VCaP (cell line): ENCODE measurements around the gene RAB1A.
A peak's percentile ranks its signal among the peaks of the same experiment; 100 is the strongest.

ENCODE experiments used
- H3K27ac ChIP-seq: fragments of 450-650 bp; 2 replicates; pipeline ENCODE4 v1.5.1; 2017
- TF ChIP-seq, protein P1 (sequence below): fragments of 450-650 bp; conservative IDR thresholded peaks from 2 replicates; pipeline ENCODE4 v1.5.1; 2017; ENCODE audit warnings: mild to moderate bottlenecking, moderate library complexity

The RAB1A gene

DNA sequence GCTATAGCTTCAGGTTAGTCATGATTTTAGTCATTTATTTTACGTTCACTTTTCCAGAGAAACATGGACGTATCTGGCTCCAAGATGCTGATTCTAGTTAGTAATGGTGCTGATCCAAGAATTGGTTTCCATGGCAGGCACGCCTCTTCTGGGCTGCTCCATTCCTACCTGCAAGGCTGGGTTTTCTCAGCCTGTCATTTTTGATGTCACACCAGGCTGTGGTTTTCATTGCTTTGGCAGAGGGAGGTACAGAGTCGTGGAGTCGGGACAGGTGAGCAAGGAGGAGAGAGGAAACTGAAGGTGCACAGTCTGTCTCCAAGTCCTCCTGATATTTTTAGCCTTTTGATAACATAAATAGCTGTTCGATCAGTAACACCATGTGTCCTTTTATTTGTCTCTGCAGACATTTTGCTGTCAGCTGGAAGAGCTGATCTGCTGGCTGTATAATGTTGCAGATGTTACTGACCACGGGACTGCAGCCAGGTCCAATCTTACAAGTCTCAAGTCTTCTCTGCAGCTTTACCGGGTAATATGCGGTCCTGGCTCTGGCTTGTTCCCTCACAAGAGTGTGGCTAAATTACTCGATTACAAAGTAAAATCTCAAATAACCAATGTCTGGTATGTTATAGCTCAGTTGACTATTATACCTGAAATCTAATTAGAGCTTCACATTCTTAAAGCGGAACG is 55.9 kb downstream of the RAB1A start:
- TF ChIP-seq, protein P1, sequence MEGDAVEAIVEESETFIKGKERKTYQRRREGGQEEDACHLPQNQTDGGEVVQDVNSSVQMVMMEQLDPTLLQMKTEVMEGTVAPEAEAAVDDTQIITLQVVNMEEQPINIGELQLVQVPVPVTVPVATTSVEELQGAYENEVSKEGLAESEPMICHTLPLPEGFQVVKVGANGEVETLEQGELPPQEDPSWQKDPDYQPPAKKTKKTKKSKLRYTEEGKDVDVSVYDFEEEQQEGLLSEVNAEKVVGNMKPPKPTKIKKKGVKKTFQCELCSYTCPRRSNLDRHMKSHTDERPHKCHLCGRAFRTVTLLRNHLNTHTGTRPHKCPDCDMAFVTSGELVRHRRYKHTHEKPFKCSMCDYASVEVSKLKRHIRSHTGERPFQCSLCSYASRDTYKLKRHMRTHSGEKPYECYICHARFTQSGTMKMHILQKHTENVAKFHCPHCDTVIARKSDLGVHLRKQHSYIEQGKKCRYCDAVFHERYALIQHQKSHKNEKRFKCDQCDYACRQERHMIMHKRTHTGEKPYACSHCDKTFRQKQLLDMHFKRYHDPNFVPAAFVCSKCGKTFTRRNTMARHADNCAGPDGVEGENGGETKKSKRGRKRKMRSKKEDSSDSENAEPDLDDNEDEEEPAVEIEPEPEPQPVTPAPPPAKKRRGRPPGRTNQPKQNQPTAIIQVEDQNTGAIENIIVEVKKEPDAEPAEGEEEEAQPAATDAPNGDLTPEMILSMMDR: no peak
- H3K27ac ChIP-seq: no peak overlapping the region

DNA sequence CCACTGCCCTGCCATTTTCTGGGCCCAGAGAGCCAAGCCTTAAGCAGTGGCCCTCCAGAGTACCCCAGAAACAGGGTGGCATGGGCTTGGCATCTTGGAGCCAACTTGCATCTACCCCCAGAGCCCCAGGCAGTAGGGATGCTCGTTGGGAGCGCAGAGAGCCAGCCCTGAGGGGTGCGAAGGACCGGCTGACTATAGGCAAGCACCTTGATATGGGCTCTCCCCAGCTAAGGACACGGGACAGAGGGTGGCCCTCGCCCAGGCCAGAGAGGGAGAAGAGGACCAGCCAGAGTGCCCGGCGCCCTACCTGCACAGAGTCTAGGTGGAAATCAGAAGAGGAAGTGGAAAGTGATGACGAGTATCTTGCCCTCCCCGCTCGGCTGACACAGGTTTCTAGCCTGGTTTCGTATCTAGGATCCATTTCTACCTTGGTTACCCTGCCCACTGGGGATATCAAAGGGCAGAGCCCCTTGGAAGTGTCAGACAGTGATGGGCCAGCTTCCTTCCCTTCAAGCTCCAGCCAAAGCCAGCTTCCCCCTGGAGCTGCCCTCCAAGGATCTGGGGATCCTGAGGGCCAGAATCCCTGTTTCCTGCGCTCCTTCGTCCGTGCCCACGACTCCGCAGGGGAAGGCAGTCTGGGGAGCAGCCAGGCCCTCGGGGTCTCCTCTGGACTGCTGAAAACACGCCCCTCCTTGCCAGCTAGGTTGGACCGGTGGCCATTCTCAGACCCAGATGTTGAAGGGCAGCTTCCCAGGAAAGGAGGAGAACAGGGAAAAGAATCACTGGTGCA is 57.5 kb downstream of the RAB1A start:
- TF ChIP-seq, protein P1: no peak
- H3K27ac ChIP-seq: peak overlapping the region; percentile 44

DNA sequence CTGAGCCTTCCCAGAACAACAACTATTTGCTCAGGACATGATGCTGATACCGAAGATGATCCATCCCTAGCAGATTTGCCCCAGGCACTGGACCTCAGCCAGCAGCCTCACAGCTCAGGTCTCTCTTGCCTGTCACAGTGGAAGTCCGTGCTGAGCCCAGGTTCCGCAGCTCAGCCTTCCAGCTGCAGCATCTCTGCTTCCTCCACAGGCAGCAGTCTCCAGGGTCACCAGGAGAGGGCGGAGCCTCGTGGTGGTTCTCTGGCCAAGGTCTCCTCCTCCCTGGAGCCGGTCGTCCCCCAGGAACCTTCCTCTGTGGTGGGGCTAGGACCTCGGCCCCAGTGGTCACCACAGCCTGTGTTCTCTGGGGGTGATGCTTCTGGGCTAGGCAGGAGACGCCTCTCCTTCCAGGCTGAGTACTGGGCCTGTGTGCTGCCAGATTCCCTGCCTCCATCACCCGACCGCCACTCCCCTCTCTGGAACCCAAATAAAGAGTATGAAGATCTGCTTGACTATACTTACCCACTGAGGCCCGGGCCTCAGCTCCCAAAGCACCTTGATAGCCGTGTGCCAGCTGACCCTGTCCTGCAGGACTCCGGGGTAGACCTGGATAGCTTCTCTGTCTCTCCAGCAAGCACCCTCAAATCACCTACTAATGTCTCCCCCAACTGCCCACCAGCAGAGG is 58.3 kb downstream of the RAB1A start:
- peak overlapping the region; percentile 44 for H3K27ac ChIP-seq
- TF ChIP-seq, protein P1: peak; percentile 76

DNA sequence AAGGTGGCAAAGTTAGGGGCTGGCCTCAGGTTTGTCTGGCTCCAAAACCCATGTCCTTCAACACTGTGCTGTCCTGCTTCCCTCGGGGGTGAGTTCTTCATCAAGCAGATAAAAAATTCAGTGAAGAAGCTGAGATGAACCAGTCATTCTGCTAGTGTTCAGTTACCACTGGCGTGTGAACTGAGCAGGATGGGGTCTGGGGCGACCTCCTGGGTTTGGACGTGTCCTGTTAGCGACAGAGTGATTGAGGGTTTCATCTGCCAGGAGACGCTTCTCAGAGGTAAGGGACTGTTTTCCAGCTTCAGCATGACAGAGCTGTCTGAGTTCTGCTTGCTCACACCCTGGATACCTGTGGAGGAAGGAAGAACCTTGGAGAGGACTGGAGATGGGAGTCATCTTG is 59.0 kb downstream of the RAB1A start:
- TF ChIP-seq, protein P1: no peak
- H3K27ac ChIP-seq: peak overlapping the region; percentile 44

- TF ChIP-seq, protein P1: peak; percentile 17; the same call in 1 of the 2 replicates
- peak overlapping the region; percentile 44 for H3K27ac ChIP-seq
Measured at GRCh38 chr2:65070172-65070830, 59.6 kb downstream of the RAB1A start.

DNA sequence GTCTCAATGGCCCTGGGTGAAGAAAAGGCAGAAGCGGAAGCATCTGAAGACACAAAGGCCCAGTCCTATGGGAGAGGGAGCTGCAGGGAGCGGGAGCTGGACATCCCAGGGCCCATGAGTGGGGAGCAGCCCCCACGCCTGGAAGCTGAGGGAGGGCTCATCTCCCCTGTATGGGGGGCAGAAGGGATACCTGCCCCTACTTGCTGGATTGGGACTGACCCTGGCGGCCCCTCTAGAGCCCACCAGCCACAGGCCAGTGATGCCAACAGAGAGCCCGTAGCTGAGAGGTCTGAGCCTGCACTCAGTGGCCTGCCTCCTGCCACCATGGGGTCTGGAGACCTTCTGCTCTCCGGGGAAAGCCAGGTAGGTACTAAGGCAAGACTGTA is 60.5 kb downstream of the RAB1A start:
- TF ChIP-seq, protein P1: no peak
- no peak overlapping the region for H3K27ac ChIP-seq
